HG03095 (cell line): ENCODE data around the gene MRPL23.

ENCODE experiments used
- ATAC-seq: cut with Tn5 transposase; IDR thresholded peaks from one replicate; pipeline ENCODE4 v1.9.1; 2021; ENCODE audit warnings: moderate library complexity; ENCODE audit not compliant: unreplicated experiment

The MRPL23 gene

GRCh38 chr11:1920909-1921573, 26.1 kb upstream of the MRPL23 start:
- no peak for ATAC-seq

GRCh38 chr11:1921574-1922141, 25.5 kb upstream of the MRPL23 start:
- no peak for ATAC-seq

GRCh38 chr11:1922481-1923081, 24.6 kb upstream of the MRPL23 start:
- no peak for ATAC-seq

- no peak for ATAC-seq
Observed at GRCh38 chr11:1923201-1923956, 23.8 kb upstream of the MRPL23 start.

GRCh38 chr11:1924181-1924580, 23.0 kb upstream of the MRPL23 start:
- ATAC-seq, result no peak

GRCh38 chr11:1924646-1925372, 22.3 kb upstream of the MRPL23 start:
- ATAC-seq, result no peak

- no peak for ATAC-seq
Observed at GRCh38 chr11:1925373-1926155, 21.6 kb upstream of the MRPL23 start.

GRCh38 chr11:1926156-1927025, 20.7 kb upstream of the MRPL23 start:
- ATAC-seq, result no peak

GRCh38 chr11:1927026-1927847, 19.9 kb upstream of the MRPL23 start:
- ATAC-seq, result no peak

- ATAC-seq, result no peak
Observed at GRCh38 chr11:1927848-1928469, 19.2 kb upstream of the MRPL23 start.

GRCh38 chr11:1928470-1928890, 18.7 kb upstream of the MRPL23 start:
- ATAC-seq, result no peak

GRCh38 chr11:1928891-1929541, 18.1 kb upstream of the MRPL23 start:
- ATAC-seq, result no peak

GRCh38 chr11:1929621-1930461, 17.3 kb upstream of the MRPL23 start:
- no peak for ATAC-seq

- no peak for ATAC-seq
Observed at GRCh38 chr11:1930462-1930830, 16.7 kb upstream of the MRPL23 start.

- no peak for ATAC-seq
Observed at GRCh38 chr11:1931341-1932104, 15.6 kb upstream of the MRPL23 start.

- ATAC-seq, result no peak
Observed at GRCh38 chr11:1932105-1932480, 15.0 kb upstream of the MRPL23 start.
